K562 (cell line): ENCODE results near the gene SLCO1A2. TPM values are rescaled to one million over a fixed set of nuclear protein-coding genes. Genes with fewer than 3 reads are reported as not detected.

Experiments used
- ATAC-seq: fragments of 200-7000 bp; cut with Tn5 transposase; 3 replicates; pipeline ENCODE4 v1.9.1; 2020; ENCODE audit warnings: moderate library complexity
- BruUV-seq: library from RNA; stranded (reverse); fragments of 400-500 nt; replicated peaks from 2 replicates; lab custom pipeline; 2021; lab: Mats Ljungman, UMichigan
- CTCF ChIA-PET: fragments of 300-600 bp; formaldehyde crosslinking; extraction: SDS; loops from one replicate; lab custom pipeline; 2021; ENCODE audit warnings: low intra/inter-chr PET ratio; lab: Yijun Ruan, JAX
- POLR2A ChIA-PET: fragments of 300-600, 350-650 bp; sonication (Branson Sonifier 250); formaldehyde crosslinking; extraction: SDS; loops from one replicate; lab custom pipeline; 2021; ENCODE audit warnings: antibody characterized with exemption, inconsistent platforms; lab: Yijun Ruan, JAX
- DNase-seq, 4 experiments: peaks; one replicate each; pipeline versions ENCODE4 v3.0.0 to v3.0.0-alpha.2; 2011 to 2018; ENCODE audit warnings: low spot score in 3 of 4, mixed read lengths in 3 of 4; ENCODE audit errors: extremely low read depth in 1 of 4
- FAIRE-seq: peaks from 2 replicates; lab custom pipeline; 2011; peaks lifted over from hg19 to GRCh38; lab: Jason Lieb, UNC
- H2AFZ ChIP-seq: 2 replicates; pipeline ENCODE4 v1.6.0; 2011; ENCODE audit warnings: low read depth, low read length, control low read depth, inconsistent platforms
- H3K27ac ChIP-seq: fragments of 200-600 bp; 3 replicates; pipeline ENCODE4 v1.8.0; 2011; ENCODE audit warnings: low read depth, mild to moderate bottlenecking, control low read depth, inconsistent platforms, low read length, moderate library complexity, mixed read lengths; ENCODE audit errors: extremely low read depth
- H3K27me3 ChIP-seq, 2 experiments: fragments of 300-600 bp in 1 of 2; 2 replicates in 1 of 2; 3 replicates in 1 of 2; pipeline versions ENCODE4 v1.6.0 to v1.8.0; 2011; ENCODE audit warnings: inconsistent platforms in 2 of 2, low read length in 2 of 2, mild to moderate bottlenecking in 1 of 2, mixed read lengths in 1 of 2, moderate library complexity in 1 of 2; ENCODE audit not compliant: control insufficient read depth in 2 of 2, insufficient read depth in 2 of 2
- H3K36me3 ChIP-seq: fragments of 300-600 bp; 3 replicates; pipeline ENCODE4 v1.8.0; 2011; ENCODE audit warnings: mild to moderate bottlenecking, low read length, inconsistent platforms; ENCODE audit not compliant: control insufficient read depth, insufficient read depth
- H3K4me1 ChIP-seq, 2 experiments: fragments of 200-600 bp in 1 of 2; replicated peaks in 1 of 2; 2 replicates in 1 of 2; 3 replicates in 1 of 2; pipeline versions ENCODE4 v1.5.1 to v1.8.0; 2011; ENCODE audit warnings: inconsistent platforms in 2 of 2, low read length in 2 of 2, mild to moderate bottlenecking in 1 of 2, mixed read lengths in 1 of 2, moderate library complexity in 1 of 2; ENCODE audit not compliant: control insufficient read depth in 2 of 2, insufficient read depth in 2 of 2
- H3K4me2 ChIP-seq: 2 replicates; pipeline ENCODE4 v1.6.1; 2011; ENCODE audit warnings: low read length, control low read depth, inconsistent platforms, mixed read lengths; ENCODE audit not compliant: insufficient read depth
- H3K4me3 ChIP-seq: fragments of 200-600 bp; sonication (generic), shearing (Covaris generic); 2 replicates; pipeline ENCODE4 v1.5.1; 2016; ENCODE audit warnings: control low read depth, inconsistent platforms
- H3K79me2 ChIP-seq: fragments of 200-600 bp; 3 replicates; pipeline ENCODE4 v1.8.0; 2011; ENCODE audit warnings: low read length, inconsistent platforms; ENCODE audit not compliant: control insufficient read depth, insufficient read depth
- H3K9ac ChIP-seq, 2 experiments: 2 replicates each; pipeline versions ENCODE4 v1.6.0 to v1.6.1; 2011; ENCODE audit warnings: low read depth in 2 of 2, low read length in 2 of 2, control low read depth in 1 of 2, inconsistent platforms in 1 of 2, mild to moderate bottlenecking in 1 of 2, mixed read lengths in 1 of 2; ENCODE audit not compliant: insufficient read depth in 1 of 2
- H3K9me1 ChIP-seq: one replicate; pipeline ENCODE4 v1.6.0; 2011; ENCODE audit warnings: inconsistent platforms, mild to moderate bottlenecking, low read length, moderate library complexity; ENCODE audit not compliant: control insufficient read depth, insufficient read depth
- H3K9me3 ChIP-seq: replicated peaks from 2 replicates; pipeline ENCODE4 v1.5.1; 2011; ENCODE audit warnings: low read depth, low read length, inconsistent platforms; ENCODE audit not compliant: control insufficient read depth, insufficient read depth
- H4K20me1 ChIP-seq: replicated peaks from 2 replicates; pipeline ENCODE4 v1.6.1; 2011; ENCODE audit warnings: low read length, inconsistent platforms, mixed read lengths; ENCODE audit not compliant: control insufficient read depth, insufficient read depth
- CCAR2 ChIP-seq: fragments of 200-400 bp; formaldehyde crosslinking; IDR thresholded peaks from 2 replicates; pipeline ENCODE4 v1.6.1; 2017; ENCODE audit warnings: mild to moderate bottlenecking, low read depth, low read length
- CSDE1 ChIP-seq, 2 experiments: fragments of 450-650 bp; IDR thresholded peaks; 2 replicates each; pipeline ENCODE4 v1.6.1; 2016; ENCODE audit warnings: mild to moderate bottlenecking in 1 of 2
- ESRRA ChIP-seq: fragments of 450-650 bp; IDR thresholded peaks from 2 replicates; pipeline ENCODE4 v1.6.1; 2014; ENCODE audit warnings: low read depth, mild to moderate bottlenecking, moderate library complexity, borderline replicate concordance
- FOXJ2 ChIP-seq: fragments of 200-800 bp; sonication (Bioruptor generic); IDR thresholded peaks from 2 replicates; pipeline ENCODE4 v1.6.1; 2016; ENCODE audit warnings: missing genetic modification characterization, missing compliant biosample characterization
- HMG20A ChIP-seq: fragments of 450-650 bp; formaldehyde crosslinking; conservative IDR thresholded peaks from 2 replicates; pipeline ENCODE4 v1.4.0; 2020; ENCODE audit warnings: mild to moderate bottlenecking, mixed read lengths
- NFIC ChIP-seq: fragments of 450-650 bp; IDR thresholded peaks from 2 replicates; pipeline ENCODE4 v1.6.1; 2017; ENCODE audit warnings: mild to moderate bottlenecking, inconsistent platforms
- NFYB ChIP-seq: IDR thresholded peaks from 2 replicates; pipeline ENCODE4 v1.6.1; 2011; ENCODE audit warnings: mild to moderate bottlenecking, moderate library complexity; ENCODE audit not compliant: insufficient read length; ENCODE audit errors: extremely low read depth
- PML ChIP-seq: IDR thresholded peaks from 2 replicates; pipeline ENCODE4 v1.6.1; 2012; ENCODE audit warnings: low read length, inconsistent platforms
- RAD21 ChIP-seq, 2 experiments: fragments of 250-450 bp in 1 of 2; fragments of 450-650 bp in 1 of 2; sonication (Bioruptor Pico) in 1 of 2; formaldehyde crosslinking in 1 of 2; IDR thresholded peaks in 1 of 2; conservative IDR thresholded peaks in 1 of 2; 2 replicates each; pipeline versions ENCODE4 v1.4.0 to v1.8.0; 2020 to 2022; ENCODE audit warnings: mild to moderate bottlenecking in 2 of 2, moderate library complexity in 1 of 2
- SNIP1 ChIP-seq: fragments of 450-650 bp; IDR thresholded peaks from 2 replicates; pipeline ENCODE4 v1.7.1; 2017; ENCODE audit warnings: low read depth, mild to moderate bottlenecking
- TFAM ChIP-seq: fragments of 250-450 bp; sonication (Bioruptor Pico); conservative IDR thresholded peaks from 2 replicates; pipeline ENCODE4 v1.5.0; 2021; ENCODE audit warnings: mild to moderate bottlenecking, moderate library complexity
- ZNF436 ChIP-seq: fragments of 250-450, 450-650 bp; sonication (Bioruptor Pico); formaldehyde crosslinking; IDR thresholded peaks from 2 replicates; pipeline ENCODE4 v1.7.0; 2020; ENCODE audit warnings: mild to moderate bottlenecking
- WGBS: fragments of 100-300 bp; shearing (Covaris generic); methylation state at CpG from one replicate; pipeline ENCODE4 v1.1.6; 2016; ENCODE audit warnings: low coverage, mixed read lengths; ENCODE audit not compliant: insufficient coverage; ENCODE audit errors: missing lambda C conversion rate; 5-methylcytosine and 5-hydroxymethylcytosine counted together
- in situ Hi-C: fragments of 300-500 bp; cut with MboI; formaldehyde crosslinking; loops from 4 replicates; pipeline ENCODE4 v1.15.0; 2018; ENCODE audit warnings: inconsistent platforms, mixed read lengths
- intact Hi-C: fragments of 100-400 bp; cut with micrococcal nuclease; formaldehyde crosslinking; loops from 2 replicates; pipeline ENCODE4 v1.14.2; 2022
- polyA plus RNA-seq, 8 experiments: library from polyadenylated mRNA; depleted of rRNA in 4 of 8; stranded (reverse) in 5 of 8; unstranded in 3 of 8; fragments of >200 nt; fragmentation: Nextera tagmentation in 2 of 8; fragmentation: Illumina TruSeq in 1 of 8; extraction: Ambion mirVana in 2 of 8; extraction: Trizol in 1 of 8; gene quantifications; 2 replicates each; pipeline versions ENCODE4 v1.2.1 to v1.2.3, GENCODE V29; 2011 to 2014; ENCODE audit warnings: inconsistent platforms in 1 of 8, missing spikeins in 1 of 8
- total RNA-seq, 7 experiments: library from RNA; depleted of rRNA in 6 of 7; stranded (reverse); fragments of >200 nt in 6 of 7; fragmentation: Illumina TruSeq in 2 of 7; extraction: Trizol in 2 of 7; gene quantifications; 2 replicates each; pipeline versions ENCODE4 v1.2.1 to v1.2.3, GENCODE V29; 2011 to 2021; ENCODE audit warnings: low replicate concordance in 1 of 7
- TF ChIP-seq, protein P1 (sequence below), 3 experiments: IDR thresholded peaks in 2 of 3; conservative IDR thresholded peaks in 1 of 3; 2 replicates each; pipeline ENCODE4 v1.5.1; 2011 to 2012; ENCODE audit warnings: low read length in 3 of 3, mild to moderate bottlenecking in 3 of 3, control low read depth in 2 of 3, improper control_type of control experiment in 1 of 3, inconsistent platforms in 1 of 3, low read depth in 1 of 3, mixed read lengths in 1 of 3, moderate library complexity in 1 of 3; ENCODE audit not compliant: insufficient read depth in 2 of 3
- TF ChIP-seq, protein P2 (sequence below), 2 experiments: fragments of 200-800 bp in 1 of 2; sonication (Bioruptor generic) in 1 of 2; sonication (generic) in 1 of 2; formaldehyde crosslinking in 1 of 2; IDR thresholded peaks in 1 of 2; conservative IDR thresholded peaks in 1 of 2; 2 replicates each; pipeline versions ENCODE4 v1.5.0 to v1.6.1; 2016 to 2020; ENCODE audit warnings: missing compliant biosample characterization in 1 of 2, missing genetic modification characterization in 1 of 2, missing genetic modification reagents in 1 of 2
- TF ChIP-seq, protein P3 (sequence below): fragments of 250-450 bp; sonication (Bioruptor Pico); IDR thresholded peaks from 2 replicates; pipeline ENCODE4 v1.8.0; 2022; ENCODE audit warnings: inconsistent platforms

Gene SLCO1A2
- total and polyA plus RNA-seq, 9 of the 15 experiments (the other 6 are each of a cell fraction or from before 2014, with no cell fraction given) = 1.2 to 4.4 (median 2.6) TPM

DNA sequence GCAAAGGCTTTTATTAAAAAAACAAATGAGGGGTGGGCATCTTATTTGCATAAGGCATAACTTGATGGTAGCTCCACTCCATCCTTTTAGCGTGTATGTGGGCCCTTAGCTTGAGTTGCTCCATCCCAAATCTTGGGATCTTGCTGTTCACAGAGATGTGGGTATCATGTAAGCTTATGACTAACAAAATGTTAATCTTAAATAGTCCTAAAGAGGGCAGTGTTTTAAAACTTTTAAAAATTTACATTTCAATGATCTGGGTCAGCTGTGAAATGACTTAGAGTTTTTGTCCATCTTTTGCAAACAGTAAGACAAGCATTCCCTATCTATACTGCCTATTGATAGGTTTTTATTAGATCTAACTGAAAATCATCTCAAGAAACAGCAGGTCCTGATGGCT lies 86.0 kb downstream of the SLCO1A2 start:
- no peak overlapping the region for H3K4me2 ChIP-seq
- H4K20me1 ChIP-seq = no peaks in the 10 kb centered on the region
- no peaks in the 10 kb centered on the region for H3K9me3 ChIP-seq
- peak; percentile 54; the same call in 1 of the 3 replicates for ATAC-seq
- DNase-seq = no peak
- no peak overlapping the region for H3K27ac ChIP-seq
- no peak for TF ChIP-seq TFAM (CRISPR knock-in tag)
- TF ChIP-seq, protein P1, sequence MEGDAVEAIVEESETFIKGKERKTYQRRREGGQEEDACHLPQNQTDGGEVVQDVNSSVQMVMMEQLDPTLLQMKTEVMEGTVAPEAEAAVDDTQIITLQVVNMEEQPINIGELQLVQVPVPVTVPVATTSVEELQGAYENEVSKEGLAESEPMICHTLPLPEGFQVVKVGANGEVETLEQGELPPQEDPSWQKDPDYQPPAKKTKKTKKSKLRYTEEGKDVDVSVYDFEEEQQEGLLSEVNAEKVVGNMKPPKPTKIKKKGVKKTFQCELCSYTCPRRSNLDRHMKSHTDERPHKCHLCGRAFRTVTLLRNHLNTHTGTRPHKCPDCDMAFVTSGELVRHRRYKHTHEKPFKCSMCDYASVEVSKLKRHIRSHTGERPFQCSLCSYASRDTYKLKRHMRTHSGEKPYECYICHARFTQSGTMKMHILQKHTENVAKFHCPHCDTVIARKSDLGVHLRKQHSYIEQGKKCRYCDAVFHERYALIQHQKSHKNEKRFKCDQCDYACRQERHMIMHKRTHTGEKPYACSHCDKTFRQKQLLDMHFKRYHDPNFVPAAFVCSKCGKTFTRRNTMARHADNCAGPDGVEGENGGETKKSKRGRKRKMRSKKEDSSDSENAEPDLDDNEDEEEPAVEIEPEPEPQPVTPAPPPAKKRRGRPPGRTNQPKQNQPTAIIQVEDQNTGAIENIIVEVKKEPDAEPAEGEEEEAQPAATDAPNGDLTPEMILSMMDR (IDR thresholded peaks at IDR 0.05 in 2 of 3, conservative IDR thresholded peaks at IDR 0.05 in 1 of 3; ENCODE audit: insufficient read depth in 2 of 3, low read depth in 1 of 3, low read length in 3 of 3) = 0 out of 6 replicates have a peak, but pooled peaks of 1 of the 3 experiments have one; percentile 12
- TF ChIP-seq, protein P2, sequence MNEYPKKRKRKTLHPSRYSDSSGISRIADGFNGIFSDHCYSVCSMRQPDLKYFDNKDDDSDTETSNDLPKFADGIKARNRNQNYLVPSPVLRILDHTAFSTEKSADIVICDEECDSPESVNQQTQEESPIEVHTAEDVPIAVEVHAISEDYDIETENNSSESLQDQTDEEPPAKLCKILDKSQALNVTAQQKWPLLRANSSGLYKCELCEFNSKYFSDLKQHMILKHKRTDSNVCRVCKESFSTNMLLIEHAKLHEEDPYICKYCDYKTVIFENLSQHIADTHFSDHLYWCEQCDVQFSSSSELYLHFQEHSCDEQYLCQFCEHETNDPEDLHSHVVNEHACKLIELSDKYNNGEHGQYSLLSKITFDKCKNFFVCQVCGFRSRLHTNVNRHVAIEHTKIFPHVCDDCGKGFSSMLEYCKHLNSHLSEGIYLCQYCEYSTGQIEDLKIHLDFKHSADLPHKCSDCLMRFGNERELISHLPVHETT (CRISPR knock-in tag; conservative IDR thresholded peaks at IDR 0.05 in 1 of 2, IDR thresholded peaks at IDR 0.05 in 1 of 2) = no peak
- TF ChIP-seq ZNF436 (CRISPR knock-in tag) = no peak
- TF ChIP-seq NFYB = no peak
- TF ChIP-seq SNIP1 = no peak
- no peak for TF ChIP-seq CCAR2
- TF ChIP-seq, protein P3, sequence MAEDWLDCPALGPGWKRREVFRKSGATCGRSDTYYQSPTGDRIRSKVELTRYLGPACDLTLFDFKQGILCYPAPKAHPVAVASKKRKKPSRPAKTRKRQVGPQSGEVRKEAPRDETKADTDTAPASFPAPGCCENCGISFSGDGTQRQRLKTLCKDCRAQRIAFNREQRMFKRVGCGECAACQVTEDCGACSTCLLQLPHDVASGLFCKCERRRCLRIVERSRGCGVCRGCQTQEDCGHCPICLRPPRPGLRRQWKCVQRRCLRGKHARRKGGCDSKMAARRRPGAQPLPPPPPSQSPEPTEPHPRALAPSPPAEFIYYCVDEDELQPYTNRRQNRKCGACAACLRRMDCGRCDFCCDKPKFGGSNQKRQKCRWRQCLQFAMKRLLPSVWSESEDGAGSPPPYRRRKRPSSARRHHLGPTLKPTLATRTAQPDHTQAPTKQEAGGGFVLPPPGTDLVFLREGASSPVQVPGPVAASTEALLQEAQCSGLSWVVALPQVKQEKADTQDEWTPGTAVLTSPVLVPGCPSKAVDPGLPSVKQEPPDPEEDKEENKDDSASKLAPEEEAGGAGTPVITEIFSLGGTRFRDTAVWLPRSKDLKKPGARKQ (CRISPR knock-in tag) = no peak
- no peak for TF ChIP-seq FOXJ2
- no peak for TF ChIP-seq PML
- TF ChIP-seq ESRRA = no peak
- TF ChIP-seq NFIC = no peak
- no peak for TF ChIP-seq CSDE1 (IDR thresholded peaks at IDR 0.05)
- TF ChIP-seq HMG20A (CRISPR knock-in tag) = no peak
- peak; percentile 16 to 23; a peak in 1 of 4 replicates for TF ChIP-seq RAD21 (CRISPR knock-in tag; conservative IDR thresholded peaks at IDR 0.05 in 1 of 2, IDR thresholded peaks at IDR 0.05 in 1 of 2)
- no peak for FAIRE-seq
- H2AFZ ChIP-seq = no peak overlapping the region
- no peaks in the 10 kb centered on the region for H3K4me1 ChIP-seq
- no peak overlapping the region for H3K9ac ChIP-seq
- no peaks in the 10 kb centered on the region for H3K27me3 ChIP-seq
- no TSS peak for BruUV-seq
- no peaks in the 10 kb centered on the region for H3K79me2 ChIP-seq
- 0% methylated on average over 1 of the region's 1 CpG for WGBS
- H3K4me3 ChIP-seq = no peak overlapping the region
- H3K36me3 ChIP-seq = no peaks in the 10 kb centered on the region
- CTCF ChIA-PET = no interaction called here
- intact Hi-C loops (loop anchor here (5.0 kb wide), 1 partner anchor 434 kb away; no protein-coding TSS in a partner anchor), in situ Hi-C loops (no loop called here)
- no peaks in the 10 kb centered on the region for H3K9me1 ChIP-seq
- POLR2A ChIA-PET = no interaction called here
